NCI-H345 (cell line): ENCODE results near the gene TAS2R31.

Experiments used
- DNase-seq: peaks from one replicate; lab custom pipeline; 2025; lab: John Stamatoyannopoulos, UW

TAS2R31 gene

DNA sequence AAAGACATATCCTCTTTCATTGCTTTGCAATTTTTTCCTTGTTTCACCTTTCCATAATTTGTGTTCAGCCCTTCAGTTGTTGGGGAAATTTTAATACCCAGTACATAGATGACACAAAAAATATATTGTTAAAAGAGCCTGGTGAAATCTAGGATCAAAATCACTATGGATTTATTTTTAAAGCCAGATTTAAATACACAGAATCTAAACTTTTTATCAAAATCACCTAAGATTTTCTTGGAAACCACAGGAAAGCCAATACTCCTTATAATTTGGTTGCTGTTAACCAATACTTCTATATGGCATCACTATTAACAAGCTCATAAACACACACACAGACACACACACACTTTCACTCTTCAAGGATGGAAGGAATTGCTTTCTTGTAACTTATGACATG, 33.0 kb downstream of the TAS2R31 start, which contains the start of gene TAS2R20:
TSS of gene TAS2R20 (minus strand) at position 101 of the 400 bp plus-strand sequence. CDS start 429 bp downstream, outside the sequence.
- no peak for DNase-seq

DNA sequence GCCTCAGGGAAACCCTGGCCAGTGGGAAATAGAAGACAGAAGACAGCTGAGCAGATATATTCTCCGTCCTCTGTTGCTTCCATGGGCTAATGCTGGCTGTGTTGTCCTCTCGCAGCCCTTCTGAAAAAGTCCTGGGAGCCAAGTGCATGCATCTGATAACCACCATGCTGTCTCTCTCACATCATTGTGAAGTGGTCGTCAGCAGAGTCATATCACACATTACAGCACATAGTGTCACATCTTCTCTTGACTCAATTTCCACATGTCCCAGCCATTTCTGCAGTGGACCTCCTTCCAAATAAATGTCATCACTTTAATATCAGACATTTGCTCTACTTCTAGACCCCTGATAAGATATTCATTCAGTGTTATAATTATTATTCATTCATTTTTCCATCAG, 36.9 kb downstream of the TAS2R31 start:
- no peak for DNase-seq

DNA sequence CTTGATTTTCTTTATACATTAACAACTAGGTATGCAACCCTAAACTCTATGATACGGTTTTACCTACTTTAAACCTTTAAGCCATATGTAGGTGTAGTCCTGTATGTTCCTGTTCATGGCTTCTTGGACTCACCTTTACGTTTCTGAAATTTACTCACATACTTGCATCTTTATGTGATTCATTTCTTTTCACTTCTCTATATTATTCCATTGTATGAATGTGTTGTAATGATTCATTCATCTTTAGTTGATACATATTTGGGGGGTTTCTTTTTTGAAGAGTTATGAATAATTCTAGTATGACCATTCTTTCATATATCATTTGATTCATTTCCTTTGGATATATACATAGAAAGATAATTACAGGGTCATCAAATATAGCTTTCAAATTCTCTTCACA, 42.1 kb downstream of the TAS2R31 start:
- no peak for DNase-seq

DNA sequence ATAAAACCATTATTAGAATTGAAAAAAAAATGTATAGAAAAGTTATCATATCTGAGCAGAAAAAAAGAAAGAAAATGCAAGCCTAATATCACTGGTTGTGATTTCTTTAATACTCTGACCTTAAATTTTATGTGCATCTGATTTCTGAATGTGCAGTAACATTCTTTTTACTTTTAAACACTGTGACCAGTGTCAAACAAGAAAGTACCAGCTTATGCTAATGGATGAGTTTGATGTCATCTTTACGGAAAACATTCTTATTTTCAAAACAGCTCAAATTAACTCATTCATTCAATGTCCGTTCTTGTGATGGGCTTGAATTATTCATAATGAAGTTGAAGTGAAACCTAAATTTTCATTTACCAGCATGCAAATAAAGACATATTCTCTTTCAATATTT, 44.4 kb downstream of the TAS2R31 start, which contains the start of gene TAS2R50:
TSS of gene TAS2R50 (minus strand) at position 101 of the 400 bp plus-strand sequence. CDS start at position 49, 52 bp downstream.
- no peak for DNase-seq

DNA sequence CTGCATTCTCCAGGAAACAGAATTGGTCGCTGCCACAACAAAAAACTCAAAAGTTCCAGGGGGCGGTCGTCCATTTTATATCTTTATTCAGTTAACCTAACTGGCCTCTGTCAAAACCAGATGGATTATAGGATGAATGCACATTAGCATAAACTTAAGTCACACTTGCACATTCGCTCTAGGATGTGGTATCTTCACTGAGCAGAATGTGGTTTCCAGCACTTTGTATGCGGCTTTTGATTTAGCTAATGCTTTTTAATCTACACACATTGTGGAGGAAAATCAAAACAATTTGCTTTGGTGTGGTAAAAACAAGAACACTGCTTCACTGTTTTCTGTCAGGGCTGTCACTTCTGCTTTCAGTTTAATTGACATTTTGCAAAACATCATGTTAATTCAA, 49.0 kb downstream of the TAS2R31 start:
- no peak for DNase-seq
